ENCODE data around the gene ELL2. TPM values are rescaled to one million over a fixed set of nuclear protein-coding genes. Genes with fewer than 3 reads are reported as not detected.

Gene ELL2
- total and polyA plus RNA-seq, 2 donors (not counting 1 experiment from before 2014, with no cell fraction given): 7.2 to 27.0 TPM

- POLR2A ChIA-PET: no interaction called here
- Histone ChIP-seq H3K36me3 (replicated peaks in 1 of 2; ENCODE audit: control extremely low read depth in 1 of 2, control insufficient read depth in 1 of 2, extremely low read depth in 1 of 2, insufficient read depth in 2 of 2, low read length in 1 of 2) (no peaks in the 10 kb centered on the region), H3K4me3 (ENCODE audit: control extremely low read depth in 1 of 5, extremely low read depth in 1 of 5, insufficient read depth in 1 of 5, low read depth in 2 of 5, low read length in 4 of 5) (no peak overlapping the region), H3K4me2 (replicated peaks; ENCODE audit: low read depth, low read length, poor library complexity, severe bottlenecking) (no peak overlapping the region), H3K79me2 (ENCODE audit: control insufficient read depth, insufficient read depth, low read length) (no peaks in the 10 kb centered on the region), H3K9ac (ENCODE audit: low read length) (no peak overlapping the region), H4K20me1 (ENCODE audit: control insufficient read depth, insufficient read depth, low read length, poor library complexity, severe bottlenecking) (no peaks in the 10 kb centered on the region), H2AFZ (ENCODE audit: insufficient read depth, low read depth, low read length, poor library complexity, severe bottlenecking) (no peak overlapping the region), H3K4me1 (ENCODE audit: control insufficient read depth in 2 of 2, insufficient read depth in 2 of 2, low read length in 2 of 2) (no peaks in the 10 kb centered on the region), H3K27ac (ENCODE audit: low read length in 2 of 2) (no peak overlapping the region), H3K9me3 (ENCODE audit: control extremely low read depth in 1 of 3, control insufficient read depth in 2 of 3, insufficient read depth in 1 of 3, low read length in 2 of 3) (no peaks in the 10 kb centered on the region), H3K27me3 (replicated peaks in 1 of 4; ENCODE audit: control extremely low read depth in 1 of 4, control insufficient read depth in 3 of 4, insufficient read depth in 4 of 4, low read length in 3 of 4) (no peaks in the 10 kb centered on the region)
- H3K4me3 Mint-ChIP-seq: no peak overlapping the region
- intact Hi-C loops (cut with micrococcal nuclease): no loop called here
- ATAC-seq (ENCODE audit: low read depth): no peak
- H3K9me3 Mint-ChIP-seq (ENCODE audit: insufficient read depth): no peaks in the 10 kb centered on the region
- DNase-seq: no peak
- H3K27ac Mint-ChIP-seq: no peak overlapping the region
- CTCF ChIA-PET: no interaction called here
- H3K4me1 Mint-ChIP-seq: no peaks in the 10 kb centered on the region
- H3K27me3 Mint-ChIP-seq: peaks cover 4% of the 10 kb centered on the region
- no peak for TF ChIP-seq CTCF (IDR thresholded peaks at IDR 0.05)
- no peak for TF ChIP-seq EZH2 (IDR thresholded peaks at IDR 0.05; ENCODE audit: borderline replicate concordance, insufficient read depth, low read depth, low read length, poor library complexity, severe bottlenecking)
Observed at GRCh38 chr5:95983080-95983479, 21.4 kb upstream of the ELL2 start.

DNA sequence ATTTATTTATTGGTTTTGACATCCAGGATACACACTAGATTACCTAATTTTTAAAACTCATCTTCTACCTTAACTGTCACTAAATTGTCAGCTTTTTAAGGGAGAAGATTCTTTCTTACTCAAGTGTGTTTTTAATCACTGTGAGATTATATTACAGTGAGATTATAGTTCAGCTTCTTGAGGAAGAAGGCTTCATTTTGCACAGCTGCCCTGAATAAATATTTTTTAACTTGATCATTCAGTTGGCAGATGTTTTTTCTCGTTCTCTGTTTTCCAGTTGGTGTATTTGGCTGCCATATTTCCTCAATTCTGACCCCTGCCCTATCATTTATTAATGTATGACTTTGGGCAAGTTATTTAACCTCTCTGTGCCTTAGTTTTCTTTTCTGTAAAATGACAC is 15.0 kb upstream of the ELL2 start:
- no peaks in the 10 kb centered on the region for H4K20me1 ChIP-seq (ENCODE audit: control insufficient read depth, insufficient read depth, low read length, poor library complexity, severe bottlenecking)
- H3K27ac Mint-ChIP-seq: no peak overlapping the region
- H3K27ac ChIP-seq (ENCODE audit: low read length in 2 of 2): no peak overlapping the region
- H3K9me3 Mint-ChIP-seq (ENCODE audit: insufficient read depth): no peaks in the 10 kb centered on the region
- DNase-seq (no peak), ATAC-seq (ENCODE audit: low read depth) (no peak)
- no peak overlapping the region for H3K9ac ChIP-seq (ENCODE audit: low read length)
- H3K79me2 ChIP-seq (ENCODE audit: control insufficient read depth, insufficient read depth, low read length): no peaks in the 10 kb centered on the region
- H3K4me3 Mint-ChIP-seq: no peak overlapping the region
- H3K9me3 ChIP-seq (ENCODE audit: control extremely low read depth in 1 of 3, control insufficient read depth in 2 of 3, insufficient read depth in 1 of 3, low read length in 2 of 3): no peaks in the 10 kb centered on the region
- no peak overlapping the region for H2AFZ ChIP-seq (ENCODE audit: insufficient read depth, low read depth, low read length, poor library complexity, severe bottlenecking)
- H3K4me2 ChIP-seq (replicated peaks; ENCODE audit: low read depth, low read length, poor library complexity, severe bottlenecking): no peak overlapping the region
- H3K4me3 ChIP-seq (ENCODE audit: control extremely low read depth in 1 of 5, extremely low read depth in 1 of 5, insufficient read depth in 1 of 5, low read depth in 2 of 5, low read length in 4 of 5): no peak overlapping the region
- ChIA-PET POLR2A (no interaction called here), CTCF (no interaction called here)
- no peaks in the 10 kb centered on the region for H3K4me1 Mint-ChIP-seq
- no peaks in the 10 kb centered on the region for H3K4me1 ChIP-seq (ENCODE audit: control insufficient read depth in 2 of 2, insufficient read depth in 2 of 2, low read length in 2 of 2)
- peaks cover 0 to 4% (median 0%) of the 10 kb centered on the region in 4 experiments for H3K27me3 ChIP-seq (replicated peaks in 1 of 4; ENCODE audit: control extremely low read depth in 1 of 4, control insufficient read depth in 3 of 4, insufficient read depth in 4 of 4, low read length in 3 of 4)
- TF ChIP-seq CTCF (IDR thresholded peaks at IDR 0.05) (no peak), EZH2 (IDR thresholded peaks at IDR 0.05; ENCODE audit: borderline replicate concordance, insufficient read depth, low read depth, low read length, poor library complexity, severe bottlenecking) (no peak)
- intact Hi-C loops (cut with micrococcal nuclease): no loop called here
- peaks cover 12% of the 10 kb centered on the region for H3K27me3 Mint-ChIP-seq
- no peaks in the 10 kb centered on the region for H3K36me3 ChIP-seq (replicated peaks in 1 of 2; ENCODE audit: control extremely low read depth in 1 of 2, control insufficient read depth in 1 of 2, extremely low read depth in 1 of 2, insufficient read depth in 2 of 2, low read length in 1 of 2)
- WGBS (ENCODE audit: insufficient coverage): no CpG with 5 or more reads among the region's 1 CpG
